Measurements from ENCODE around the gene ST13.

Gene ST13

GRCh38 chr22:40838486-40838885, 18.0 kb downstream of the ST13 start:
- no peak for TF ChIP-seq TAF1 (IDR thresholded peaks at IDR 0.05; ENCODE audit: borderline replicate concordance, insufficient read depth, low read length)
- TF ChIP-seq POLR2AphosphoS5 (IDR thresholded peaks at IDR 0.05; ENCODE audit: low read depth, low read length): no peak
- no peak for TF ChIP-seq SIN3A (IDR thresholded peaks at IDR 0.05; ENCODE audit: borderline replicate concordance, insufficient read depth, low read length)
- no peak for TF ChIP-seq REST (IDR thresholded peaks at IDR 0.05; ENCODE audit: insufficient read depth in 1 of 2, low read depth in 2 of 2, low read length in 2 of 2)
- TF ChIP-seq FOXP2 (optimal IDR thresholded peaks at IDR 0.05; ENCODE audit: borderline replicate concordance, extremely low read depth, extremely low read length, insufficient read depth): no peak

DNA sequence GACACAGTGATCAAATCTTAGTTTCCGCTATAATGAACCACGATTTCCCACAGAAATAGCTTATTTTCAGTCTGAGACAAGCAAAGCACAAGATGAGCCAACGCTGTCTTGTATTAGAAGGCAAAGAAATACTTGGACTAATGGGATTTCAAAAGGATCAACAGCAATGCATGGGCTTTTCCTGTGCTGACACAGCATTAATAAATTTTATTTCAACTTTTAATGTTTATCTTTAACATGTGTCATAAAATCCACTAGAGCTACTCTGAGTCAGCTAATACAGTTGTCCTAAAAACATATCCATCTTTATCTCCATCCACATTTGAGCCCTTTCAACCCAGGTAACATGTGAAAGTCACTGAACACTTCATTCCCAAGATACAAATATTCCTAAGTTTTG, 21.8 kb downstream of the ST13 start:
- TF ChIP-seq REST (IDR thresholded peaks at IDR 0.05; ENCODE audit: insufficient read depth in 1 of 2, low read depth in 2 of 2, low read length in 2 of 2): no peak
- no peak for TF ChIP-seq FOXP2 (optimal IDR thresholded peaks at IDR 0.05; ENCODE audit: borderline replicate concordance, extremely low read depth, extremely low read length, insufficient read depth)
- no peak for TF ChIP-seq POLR2AphosphoS5 (IDR thresholded peaks at IDR 0.05; ENCODE audit: low read depth, low read length)
- TF ChIP-seq SIN3A (IDR thresholded peaks at IDR 0.05; ENCODE audit: borderline replicate concordance, insufficient read depth, low read length): no peak
- TF ChIP-seq TAF1 (IDR thresholded peaks at IDR 0.05; ENCODE audit: borderline replicate concordance, insufficient read depth, low read length): no peak

GRCh38 chr22:40829131-40829530, 27.3 kb downstream of the ST13 start:
- no peak for TF ChIP-seq REST (IDR thresholded peaks at IDR 0.05; ENCODE audit: insufficient read depth in 1 of 2, low read depth in 2 of 2, low read length in 2 of 2)
- TF ChIP-seq FOXP2 (optimal IDR thresholded peaks at IDR 0.05; ENCODE audit: borderline replicate concordance, extremely low read depth, extremely low read length, insufficient read depth): no peak
- no peak for TF ChIP-seq TAF1 (IDR thresholded peaks at IDR 0.05; ENCODE audit: borderline replicate concordance, insufficient read depth, low read length)
- no peak for TF ChIP-seq SIN3A (IDR thresholded peaks at IDR 0.05; ENCODE audit: borderline replicate concordance, insufficient read depth, low read length)
- no peak for TF ChIP-seq POLR2AphosphoS5 (IDR thresholded peaks at IDR 0.05; ENCODE audit: low read depth, low read length)

- TF ChIP-seq REST (IDR thresholded peaks at IDR 0.05; ENCODE audit: insufficient read depth in 1 of 2, low read depth in 2 of 2, low read length in 2 of 2) (no peak), FOXP2 (optimal IDR thresholded peaks at IDR 0.05; ENCODE audit: borderline replicate concordance, extremely low read depth, extremely low read length, insufficient read depth) (no peak), SIN3A (IDR thresholded peaks at IDR 0.05; ENCODE audit: borderline replicate concordance, insufficient read depth, low read length) (no peak), TAF1 (IDR thresholded peaks at IDR 0.05; ENCODE audit: borderline replicate concordance, insufficient read depth, low read length) (no peak), POLR2AphosphoS5 (IDR thresholded peaks at IDR 0.05; ENCODE audit: low read depth, low read length) (no peak)
Observed at GRCh38 chr22:40826984-40827741, 29.3 kb downstream of the ST13 start.
